BLaER1 treated with 17β-estradiol and CSF1 and Interleukin-3, amounts not matched to agents 10 nM and 100 nM (cell line): Measurements from ENCODE around the gene SCO2.

Source experiments
- H3K27ac ChIP-seq, 11 experiments: shearing (Covaris generic); formaldehyde crosslinking; 2 replicates each; pipeline ENCODE4 v1.8.1; 2022
- H3K27me3 ChIP-seq, 11 experiments: shearing (Covaris generic); formaldehyde crosslinking; 2 replicates each; pipeline ENCODE4 v1.8.1; 2022
- H3K36me3 ChIP-seq, 11 experiments: shearing (Covaris generic); formaldehyde crosslinking; 2 replicates each; pipeline ENCODE4 v1.8.1; 2022
- H3K4me1 ChIP-seq, 10 experiments: shearing (Covaris generic); formaldehyde crosslinking; 2 replicates each; pipeline ENCODE4 v1.8.1; 2022
- H3K4me2 ChIP-seq, 11 experiments: shearing (Covaris generic); formaldehyde crosslinking; 2 replicates each; pipeline ENCODE4 v1.8.1; 2022
- H3K4me3 ChIP-seq, 10 experiments: shearing (Covaris generic); formaldehyde crosslinking; 2 replicates each; pipeline ENCODE4 v1.8.1; 2022
- H3K9ac ChIP-seq, 11 experiments: shearing (Covaris generic); formaldehyde crosslinking; 2 replicates each; pipeline ENCODE4 v1.8.1; 2022
- H3K9me3 ChIP-seq, 11 experiments: shearing (Covaris generic); formaldehyde crosslinking; replicated peaks in 1 of 11; 2 replicates each; pipeline ENCODE4 v1.8.1; 2022
- H4K20me1 ChIP-seq, 11 experiments: shearing (Covaris generic); formaldehyde crosslinking; 2 replicates each; pipeline ENCODE4 v1.8.1; 2022
- Cebpa-rat ChIP-seq, 11 experiments: shearing (Covaris generic); IDR thresholded peaks; 2 replicates each; pipeline ENCODE4 v1.8.1; 2022

SCO2 gene

DNA sequence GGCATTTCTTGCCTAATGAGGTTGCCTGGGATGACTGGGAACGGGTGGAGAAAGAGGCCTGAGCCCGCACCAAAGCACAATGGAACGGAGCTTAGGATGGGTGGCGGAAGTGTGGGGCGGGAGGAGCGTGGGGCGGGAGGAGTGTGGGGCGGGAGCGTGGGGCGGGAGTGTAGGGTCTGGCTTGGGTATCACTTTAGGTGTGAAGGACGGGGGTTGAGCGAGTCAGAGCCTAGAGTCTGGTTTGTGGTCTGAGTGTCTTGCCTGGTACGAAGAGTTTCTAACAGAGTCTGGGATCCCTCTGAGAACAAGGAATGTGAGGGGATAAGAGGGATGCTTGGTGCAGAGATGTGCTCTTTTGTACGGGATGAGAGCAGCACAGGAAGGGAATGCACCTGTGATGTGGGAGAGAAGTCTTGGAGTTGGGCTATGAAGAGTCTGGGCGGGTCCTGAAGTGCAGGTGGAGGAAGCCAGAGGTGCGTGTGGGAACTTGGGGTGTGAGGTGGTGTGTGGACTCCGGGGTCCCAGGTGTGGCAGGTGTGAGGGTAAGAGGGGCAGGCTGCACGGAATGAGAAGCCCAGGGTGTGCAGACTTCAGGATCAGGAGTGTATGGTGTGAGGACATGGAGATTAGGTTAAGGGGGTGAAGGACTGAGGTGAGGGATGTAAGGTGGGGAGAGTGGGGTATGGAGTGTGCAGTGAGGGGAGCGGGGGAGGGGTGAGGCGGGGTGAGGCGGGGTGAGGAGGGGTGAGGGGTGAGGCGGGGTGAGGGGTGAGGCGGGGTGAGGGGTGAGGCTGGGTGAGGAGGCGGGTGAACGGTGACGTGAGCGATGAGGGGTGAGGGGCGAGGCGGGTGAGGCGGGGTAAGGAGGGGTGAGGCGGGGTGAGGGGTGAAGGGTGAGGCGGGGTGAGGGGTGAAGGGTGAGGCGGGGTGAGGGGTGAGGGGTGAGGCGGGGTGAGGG, 36.3 kb upstream of the SCO2 start:
- Histone ChIP-seq H3K36me3 (no peaks in the 10 kb centered on the region), H3K4me2 (no peak overlapping the region), H4K20me1 (no peaks in the 10 kb centered on the region; a peak in 1 of 22 replicates), H3K27ac (no peak overlapping the region), H3K9ac (no peak overlapping the region), H3K4me1 (peaks cover 7 to 11% (median 9%) of the 10 kb centered on the region in 10 experiments; a peak in 18 of 20 replicates), H3K9me3 (no peaks in the 10 kb centered on the region), H3K4me3 (no peak overlapping the region), H3K27me3 (peaks cover 7 to 23% (median 19%) of the 10 kb centered on the region in 11 experiments; a peak in 18 of 22 replicates)
- TF ChIP-seq Cebpa-rat (IDR thresholded peaks at IDR 0.05): no peak

DNA sequence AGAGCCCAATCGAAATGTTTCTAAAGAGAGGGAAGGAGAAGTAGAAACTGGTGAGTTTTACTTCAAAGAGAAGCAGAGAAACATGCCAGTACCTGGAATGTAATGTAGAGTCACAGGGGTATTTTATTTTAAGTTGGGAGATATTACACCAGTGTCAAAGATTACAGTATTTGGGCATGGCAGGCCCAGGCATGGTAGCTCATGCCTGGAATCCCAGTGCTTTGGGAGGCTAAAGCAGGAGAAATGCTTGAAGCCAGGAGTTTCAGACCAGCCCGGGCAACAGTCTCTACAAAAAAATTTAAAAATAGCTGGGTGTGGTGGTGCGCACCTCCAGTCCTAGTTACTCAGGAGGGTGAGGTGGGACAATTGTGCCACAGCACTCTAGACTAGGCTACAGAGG, 34.6 kb upstream of the SCO2 start:
- H3K9ac ChIP-seq: no peak overlapping the region
- no peaks in the 10 kb centered on the region for H3K36me3 ChIP-seq
- no peak overlapping the region for H3K4me3 ChIP-seq
- no peak overlapping the region for H3K4me2 ChIP-seq
- no peaks in the 10 kb centered on the region; a peak in 1 of 22 replicates for H4K20me1 ChIP-seq
- no peak for TF ChIP-seq Cebpa-rat (IDR thresholded peaks at IDR 0.05)
- peaks cover 7 to 22% (median 19%) of the 10 kb centered on the region in 11 experiments; a peak in 18 of 22 replicates for H3K27me3 ChIP-seq
- H3K4me1 ChIP-seq: peaks cover 7 to 11% (median 9%) of the 10 kb centered on the region in 10 experiments; a peak in 18 of 20 replicates
- H3K9me3 ChIP-seq: no peaks in the 10 kb centered on the region
- H3K27ac ChIP-seq: no peak overlapping the region

DNA sequence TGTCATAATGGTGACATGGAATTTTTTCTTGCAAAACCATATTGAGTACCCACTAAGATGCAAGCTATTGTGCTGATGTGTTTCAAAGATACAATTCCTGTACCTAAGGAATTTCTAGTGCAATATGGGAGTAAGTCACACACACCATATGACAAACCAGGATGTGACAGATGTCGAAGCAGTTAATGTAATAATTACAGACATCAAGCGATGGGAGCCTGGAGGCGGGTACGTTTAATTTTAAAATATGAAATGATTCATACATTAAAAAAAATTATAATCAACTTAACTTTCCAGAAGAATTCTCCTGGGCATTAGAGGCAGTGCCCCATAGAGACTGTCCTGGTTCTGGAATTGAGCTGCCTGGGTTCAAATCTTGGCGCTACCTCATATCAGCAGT, 31.3 kb upstream of the SCO2 start:
- no peak for TF ChIP-seq Cebpa-rat (IDR thresholded peaks at IDR 0.05)
- no peaks in the 10 kb centered on the region; a peak in 1 of 22 replicates for H4K20me1 ChIP-seq
- H3K36me3 ChIP-seq: no peaks in the 10 kb centered on the region
- H3K4me1 ChIP-seq: no peaks in the 10 kb centered on the region
- no peak overlapping the region for H3K9ac ChIP-seq
- no peak overlapping the region for H3K27ac ChIP-seq
- no peak overlapping the region for H3K4me3 ChIP-seq
- no peaks in the 10 kb centered on the region for H3K27me3 ChIP-seq
- H3K9me3 ChIP-seq: no peaks in the 10 kb centered on the region
- H3K4me2 ChIP-seq: no peak overlapping the region

GRCh38 chr22:50553310-50553709, 27.9 kb upstream of the SCO2 start:
- Histone ChIP-seq H3K27ac (no peak overlapping the region), H4K20me1 (no peaks in the 10 kb centered on the region; a peak in 1 of 22 replicates), H3K9ac (no peak overlapping the region), H3K4me2 (no peak overlapping the region), H3K36me3 (no peaks in the 10 kb centered on the region), H3K4me1 (peaks cover 20 to 30% (median 22%) of the 10 kb centered on the region in 10 experiments), H3K27me3 (peaks cover 0 to 19% (median 8%) of the 10 kb centered on the region in 11 experiments; a peak in 13 of 22 replicates), H3K4me3 (no peak overlapping the region), H3K9me3 (no peaks in the 10 kb centered on the region)
- TF ChIP-seq Cebpa-rat (IDR thresholded peaks at IDR 0.05): no peak

- Histone ChIP-seq H3K27ac (no peak overlapping the region), H4K20me1 (no peaks in the 10 kb centered on the region; a peak in 1 of 22 replicates), H3K4me3 (no peak overlapping the region), H3K9me3 (no peaks in the 10 kb centered on the region), H3K9ac (no peak overlapping the region), H3K27me3 (peaks cover 0 to 36% (median 8%) of the 10 kb centered on the region in 11 experiments; a peak in 14 of 22 replicates), H3K36me3 (no peaks in the 10 kb centered on the region), H3K4me1 (peaks cover 28 to 47% (median 39%) of the 10 kb centered on the region in 10 experiments), H3K4me2 (no peak overlapping the region; a peak in 1 of 22 replicates)
- TF ChIP-seq Cebpa-rat (IDR thresholded peaks at IDR 0.05): no peak
Measured at GRCh38 chr22:50551160-50551752, 25.9 kb upstream of the SCO2 start.

DNA sequence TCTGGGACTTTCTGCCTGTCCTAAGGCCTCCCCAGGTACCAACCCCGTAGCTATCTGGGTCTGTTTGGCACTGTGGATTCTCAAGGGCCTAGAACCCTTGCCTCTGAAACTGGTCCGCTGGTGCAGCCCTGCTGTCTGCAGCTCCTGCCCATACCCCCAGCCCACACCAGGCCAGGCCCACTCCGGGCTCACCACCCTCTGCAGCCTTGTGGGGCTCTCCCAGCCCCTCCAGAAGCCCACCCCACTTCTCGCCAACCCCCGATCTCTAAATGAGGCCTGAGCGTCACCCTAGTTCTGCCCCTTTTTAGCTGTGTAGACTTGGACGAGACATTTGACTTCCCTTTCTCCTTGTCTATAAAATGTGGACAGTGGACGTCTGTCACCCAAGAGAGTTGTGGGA, 25.0 kb upstream of the SCO2 start:
- TF ChIP-seq Cebpa-rat (IDR thresholded peaks at IDR 0.05): no peak
- H3K9ac ChIP-seq: peak overlapping the region in 3 of 11 experiments; percentile 40 to 66 (median 43); a peak in 3 of 22 replicates
- H3K36me3 ChIP-seq: no peaks in the 10 kb centered on the region
- peaks cover 31 to 55% (median 48%) of the 10 kb centered on the region in 10 experiments for H3K4me1 ChIP-seq
- H3K9me3 ChIP-seq: no peaks in the 10 kb centered on the region
- no peak overlapping the region for H3K27ac ChIP-seq
- H4K20me1 ChIP-seq: no peaks in the 10 kb centered on the region; a peak in 1 of 22 replicates
- peak overlapping the region; percentile 86 to 99 (median 94); a peak in 21 of 22 replicates for H3K4me2 ChIP-seq
- peaks cover 0 to 36% (median 8%) of the 10 kb centered on the region in 11 experiments; a peak in 15 of 22 replicates for H3K27me3 ChIP-seq
- H3K4me3 ChIP-seq: no peak overlapping the region; a peak in 1 of 20 replicates

DNA sequence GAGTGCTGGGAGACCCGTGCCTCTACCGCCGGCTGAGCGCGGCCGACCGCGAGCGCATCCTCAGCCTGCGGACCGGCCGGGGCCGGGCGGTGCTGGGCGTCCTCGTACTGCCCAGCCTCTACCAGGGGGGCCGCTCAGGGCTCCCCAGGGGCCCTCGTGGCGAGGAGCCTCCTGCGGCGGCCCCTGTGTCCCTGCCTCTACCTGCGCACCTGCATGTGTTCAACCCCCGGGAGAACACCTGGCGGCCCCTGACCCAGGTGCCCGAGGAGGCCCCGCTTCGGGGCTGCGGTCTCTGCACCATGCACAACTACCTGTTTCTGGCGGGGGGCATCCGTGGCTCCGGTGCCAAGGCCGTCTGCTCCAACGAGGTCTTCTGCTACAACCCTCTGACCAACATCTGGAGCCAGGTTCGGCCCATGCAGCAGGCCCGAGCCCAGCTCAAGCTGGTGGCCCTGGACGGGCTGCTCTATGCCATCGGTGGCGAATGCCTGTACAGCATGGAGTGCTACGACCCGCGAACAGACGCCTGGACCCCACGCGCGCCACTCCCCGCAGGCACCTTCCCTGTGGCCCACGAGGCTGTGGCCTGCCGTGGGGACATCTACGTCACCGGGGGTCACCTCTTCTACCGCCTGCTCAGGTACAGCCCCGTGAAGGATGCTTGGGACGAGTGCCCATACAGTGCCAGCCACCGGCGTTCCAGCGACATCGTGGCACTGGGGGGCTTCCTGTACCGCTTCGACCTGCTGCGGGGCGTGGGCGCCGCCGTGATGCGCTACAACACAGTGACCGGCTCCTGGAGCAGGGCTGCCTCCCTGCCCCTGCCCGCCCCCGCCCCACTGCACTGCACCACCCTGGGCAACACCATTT, 23.8 kb upstream of the SCO2 start:
- Histone ChIP-seq H3K36me3 (no peaks in the 10 kb centered on the region), H3K4me2 (peak overlapping the region; percentile 86 to 99 (median 94)), H3K4me3 (peak overlapping the region; percentile 31 to 66 (median 51)), H3K27ac (peak overlapping the region; percentile 58 to 78 (median 66); a peak in 18 of 22 replicates), H3K9me3 (0 out of 22 replicates have a peak, but pooled peaks cover 0 to under 1% (median 0%) of the 10 kb centered on the region in 11 experiments), H3K4me1 (peaks cover 43 to 68% (median 60%) of the 10 kb centered on the region in 10 experiments), H4K20me1 (no peaks in the 10 kb centered on the region; a peak in 1 of 22 replicates), H3K9ac (peak overlapping the region; percentile 51 to 79 (median 72)), H3K27me3 (peaks cover 8 to 46% (median 18%) of the 10 kb centered on the region in 11 experiments; a peak in 21 of 22 replicates)
- TF ChIP-seq Cebpa-rat (IDR thresholded peaks at IDR 0.05): no peak
